Mucosa of rectum (tissue), 2 donors: Measurements from ENCODE around the gene NLGN1.

Experiments used
- H3K27ac ChIP-seq, 2 donors: one replicate each; pipeline ENCODE4 v1.7.0; 2013; ENCODE audit warnings: inconsistent platforms in 2 of 2, low read depth in 2 of 2, low read length in 2 of 2
- H3K27me3 ChIP-seq, 2 donors: one replicate each; pipeline ENCODE4 v1.7.0; 2013; ENCODE audit warnings: low read length in 2 of 2; ENCODE audit not compliant: control insufficient read depth in 2 of 2, insufficient read depth in 2 of 2
- H3K36me3 ChIP-seq, 2 donors: one replicate each; pipeline ENCODE4 v1.7.0; 2013; ENCODE audit warnings: low read length in 2 of 2; ENCODE audit not compliant: control insufficient read depth in 2 of 2, insufficient read depth in 2 of 2
- H3K4me1 ChIP-seq, 2 donors: one replicate each; pipeline ENCODE4 v1.7.0; 2013; ENCODE audit warnings: low read length in 2 of 2, mild to moderate bottlenecking in 1 of 2; ENCODE audit not compliant: control insufficient read depth in 2 of 2, insufficient read depth in 2 of 2
- H3K4me3 ChIP-seq, 2 donors: one replicate each; pipeline ENCODE4 v1.7.0; 2013; ENCODE audit warnings: low read length in 2 of 2
- H3K9ac ChIP-seq, 2 donors: one replicate each; pipeline ENCODE4 v1.7.0; 2013; ENCODE audit warnings: low read length in 2 of 2, low read depth in 1 of 2, mild to moderate bottlenecking in 1 of 2
- H3K9me3 ChIP-seq, 2 donors: one replicate each; pipeline ENCODE4 v1.7.0; 2013; ENCODE audit warnings: low read length in 2 of 2; ENCODE audit not compliant: control insufficient read depth in 2 of 2
- donor health status: healthy.
- donor health status: Normal muscosa, but diverticular disease.

Gene NLGN1

DNA sequence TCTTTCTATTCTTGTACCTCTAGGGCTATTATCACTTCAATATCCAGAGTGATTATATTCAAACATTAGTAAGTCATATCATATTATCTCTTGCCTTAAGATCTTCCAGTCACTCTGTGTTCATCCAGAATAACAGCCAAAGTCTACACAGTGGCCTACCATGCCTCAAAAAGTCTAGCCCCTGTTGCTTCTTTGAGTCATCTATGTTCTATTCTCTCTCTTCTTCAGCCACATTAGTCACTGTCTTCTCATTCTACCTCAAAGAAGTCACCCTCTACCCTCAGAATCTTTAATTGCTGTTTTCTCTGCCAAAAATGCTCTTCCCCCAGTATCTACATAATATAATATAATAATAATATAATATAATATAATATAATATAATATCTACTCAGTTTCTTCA lies 356.0 kb downstream of the NLGN1 start:
- H3K4me3 ChIP-seq: no peak overlapping the region
- H3K27ac ChIP-seq: no peak overlapping the region
- H3K36me3 ChIP-seq: no peaks in the 10 kb centered on the region
- no peak overlapping the region for H3K9ac ChIP-seq
- H3K27me3 ChIP-seq: no peaks in the 10 kb centered on the region
- H3K9me3 ChIP-seq: no peaks in the 10 kb centered on the region
- no peaks in the 10 kb centered on the region for H3K4me1 ChIP-seq

DNA sequence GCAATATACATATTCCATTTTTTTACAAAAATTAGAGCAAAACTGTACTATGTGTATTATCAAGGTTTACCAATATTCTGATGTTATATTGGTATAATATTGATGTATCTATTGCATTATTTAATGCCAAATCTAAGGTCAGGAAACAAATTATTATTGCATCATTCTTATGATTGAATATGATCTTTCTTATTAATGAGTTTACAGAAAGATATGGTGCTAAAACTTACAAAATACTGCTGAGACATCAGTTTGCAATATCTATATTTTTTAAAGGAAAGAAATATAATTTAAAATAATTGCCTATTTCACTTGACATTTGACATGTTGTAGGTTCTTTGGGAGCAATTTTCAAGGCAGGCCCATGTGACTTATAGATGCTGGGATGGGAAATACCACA lies 357.6 kb downstream of the NLGN1 start:
- Histone ChIP-seq H3K9me3 (no peaks in the 10 kb centered on the region), H3K4me1 (no peaks in the 10 kb centered on the region), H3K4me3 (no peak overlapping the region), H3K36me3 (no peaks in the 10 kb centered on the region), H3K27me3 (no peaks in the 10 kb centered on the region), H3K9ac (no peak overlapping the region), H3K27ac (no peak overlapping the region)

DNA sequence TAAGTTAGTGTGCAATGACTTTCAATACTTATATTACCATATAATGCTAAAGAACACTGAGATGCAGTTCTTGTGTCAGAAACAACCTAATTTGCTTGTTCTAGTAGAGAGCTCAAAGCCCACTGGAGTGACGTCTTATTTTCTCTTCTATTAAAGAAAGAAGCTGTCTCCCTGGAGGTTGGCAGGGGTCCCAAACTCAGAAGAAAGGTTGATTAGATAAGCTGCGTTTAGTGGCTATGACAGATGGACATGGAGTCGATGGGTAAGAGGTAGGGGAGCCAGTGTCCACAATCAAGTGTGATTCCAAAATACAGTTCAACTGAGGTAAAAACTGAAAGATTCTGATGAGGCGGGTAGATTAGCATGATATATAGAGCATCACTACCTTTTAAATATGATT lies 363.6 kb downstream of the NLGN1 start:
- H3K4me1 ChIP-seq: no peaks in the 10 kb centered on the region
- H3K9ac ChIP-seq: no peak overlapping the region
- H3K9me3 ChIP-seq: no peaks in the 10 kb centered on the region
- no peaks in the 10 kb centered on the region for H3K27me3 ChIP-seq
- H3K4me3 ChIP-seq: no peak overlapping the region
- no peak overlapping the region for H3K27ac ChIP-seq
- no peaks in the 10 kb centered on the region for H3K36me3 ChIP-seq

DNA sequence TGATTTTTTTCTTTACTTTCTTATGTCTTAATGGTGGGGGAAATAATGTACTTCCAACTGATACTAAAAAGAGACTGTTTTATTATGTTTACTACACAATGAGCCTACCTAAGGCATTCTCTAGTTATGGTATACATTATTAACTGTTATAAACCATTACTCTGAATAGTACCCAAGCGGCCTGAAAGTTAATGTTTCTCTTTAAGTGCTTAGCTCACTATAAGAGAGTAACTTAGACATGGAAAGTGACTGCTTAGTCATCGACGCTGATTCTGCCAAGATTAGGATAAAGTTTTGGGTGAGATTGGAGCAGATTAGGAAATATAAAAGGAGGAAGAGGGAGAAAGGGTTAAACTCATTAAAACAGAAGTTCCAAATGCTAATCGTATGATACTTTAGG lies 365.0 kb downstream of the NLGN1 start:
- Histone ChIP-seq H3K4me1 (no peaks in the 10 kb centered on the region), H3K27me3 (no peaks in the 10 kb centered on the region)

DNA sequence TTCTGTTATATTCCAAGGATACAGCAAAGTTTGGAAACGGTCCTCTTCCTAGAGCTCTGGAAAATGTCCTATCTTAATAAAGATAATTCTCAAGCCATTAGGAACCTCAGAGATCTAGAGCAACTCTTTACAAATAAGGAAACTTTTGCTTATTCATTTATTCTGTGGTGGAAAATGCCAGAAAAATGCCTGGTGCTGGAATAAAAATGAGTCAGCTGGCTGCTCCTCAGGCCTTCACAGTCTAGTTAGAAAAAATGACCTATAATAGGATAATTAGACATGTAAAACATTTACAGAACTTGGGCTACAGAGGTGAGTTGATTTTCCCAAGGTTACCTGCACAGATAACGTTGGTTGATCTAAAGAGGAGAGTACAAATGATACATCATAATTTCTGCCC lies 372.5 kb downstream of the NLGN1 start:
- H3K36me3 ChIP-seq: no peaks in the 10 kb centered on the region
- H3K9me3 ChIP-seq: no peaks in the 10 kb centered on the region
- no peak overlapping the region for H3K4me3 ChIP-seq
- no peak overlapping the region for H3K27ac ChIP-seq
- H3K27me3 ChIP-seq: no peaks in the 10 kb centered on the region
- H3K9ac ChIP-seq: no peak overlapping the region
- H3K4me1 ChIP-seq: no peaks in the 10 kb centered on the region

More for the DNA sequence above, 365.0 kb downstream of the NLGN1 start:
- no peak overlapping the region for H3K4me3 ChIP-seq
- H3K9ac ChIP-seq: no peak overlapping the region
- H3K9me3 ChIP-seq: no peaks in the 10 kb centered on the region
- no peak overlapping the region for H3K27ac ChIP-seq
- no peaks in the 10 kb centered on the region for H3K36me3 ChIP-seq

DNA sequence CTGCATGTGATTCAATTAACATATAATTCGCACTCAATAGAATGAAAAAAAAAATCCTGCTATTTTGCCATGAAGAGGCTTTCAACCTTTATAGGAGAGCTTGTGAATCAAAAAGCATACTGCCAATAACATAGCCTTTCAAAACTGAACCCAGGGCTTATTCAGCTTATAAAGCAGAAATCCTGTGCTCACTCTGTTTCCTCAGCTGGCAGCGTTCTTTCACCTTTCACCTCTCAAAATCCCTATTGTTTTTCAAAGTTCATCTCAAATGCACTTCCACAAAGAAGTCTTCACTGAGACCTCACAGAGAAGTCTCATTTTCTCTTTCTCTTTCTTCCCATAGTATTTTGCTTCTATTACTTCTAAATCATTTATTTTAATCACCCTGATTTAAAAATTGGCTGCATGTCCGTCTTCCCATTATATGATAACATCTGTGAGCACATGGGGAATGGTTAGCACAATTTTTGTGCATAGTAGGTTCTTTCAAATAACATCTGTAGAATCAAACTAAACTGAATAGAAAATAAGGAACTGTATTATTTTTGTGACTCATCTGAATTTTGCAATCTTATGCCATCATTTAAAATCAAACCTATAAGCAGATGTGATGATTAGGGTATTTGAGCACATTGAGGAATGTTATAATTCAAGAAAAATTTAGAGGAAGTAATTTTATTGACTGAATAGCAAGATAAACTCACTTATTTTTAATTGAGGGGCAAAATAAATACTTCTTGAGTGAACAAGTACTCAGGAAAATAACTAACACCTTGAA lies 373.4 kb downstream of the NLGN1 start:
- H3K9me3 ChIP-seq: no peaks in the 10 kb centered on the region
- H3K4me1 ChIP-seq: no peaks in the 10 kb centered on the region
- no peaks in the 10 kb centered on the region for H3K27me3 ChIP-seq
- H3K4me3 ChIP-seq: no peak overlapping the region
- H3K9ac ChIP-seq: no peak overlapping the region
- no peaks in the 10 kb centered on the region for H3K36me3 ChIP-seq
- H3K27ac ChIP-seq: no peak overlapping the region

DNA sequence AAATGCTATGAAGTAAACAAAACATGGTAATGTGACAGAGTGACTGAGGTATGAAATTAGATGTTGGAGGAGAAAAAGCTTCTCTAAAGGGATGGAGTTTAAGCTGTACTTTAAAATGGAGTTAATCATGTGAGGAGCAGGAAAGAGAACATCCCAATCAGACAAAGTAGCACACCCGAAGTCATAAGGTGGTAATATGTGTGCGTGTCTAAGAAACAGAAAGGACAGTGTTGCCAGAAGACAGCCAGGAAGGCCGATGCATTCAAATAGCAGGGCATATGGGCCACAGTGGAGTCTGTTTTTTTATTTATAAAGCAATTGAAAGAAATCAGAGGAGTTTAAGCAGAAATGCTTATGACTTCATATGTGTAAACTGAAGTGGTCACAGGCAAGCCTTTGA lies 376.3 kb downstream of the NLGN1 start:
- Histone ChIP-seq H3K4me3 (no peak overlapping the region), H3K36me3 (no peaks in the 10 kb centered on the region), H3K27me3 (no peaks in the 10 kb centered on the region), H3K27ac (no peak overlapping the region), H3K9ac (no peak overlapping the region), H3K4me1 (no peaks in the 10 kb centered on the region), H3K9me3 (no peaks in the 10 kb centered on the region)

DNA sequence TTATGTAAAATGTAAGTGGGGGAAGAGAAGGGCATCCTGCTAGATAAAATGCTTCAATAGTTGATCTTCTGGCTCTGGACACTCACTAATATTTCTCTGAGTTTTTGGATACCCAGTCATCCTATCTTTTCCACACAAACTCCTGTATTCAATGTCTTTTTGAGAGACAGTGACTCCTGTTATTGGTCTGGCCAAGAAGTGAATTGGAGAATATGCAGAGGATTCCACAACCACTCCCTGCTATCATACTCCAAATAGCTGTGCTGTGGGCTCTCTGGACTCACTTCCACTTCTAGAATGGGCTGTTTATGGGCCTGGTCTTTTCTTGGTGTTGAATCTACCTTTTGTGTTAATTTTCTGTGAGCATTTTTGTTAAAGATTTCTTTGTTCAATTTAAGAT lies 376.8 kb downstream of the NLGN1 start:
- Histone ChIP-seq H3K4me1 (no peaks in the 10 kb centered on the region), H3K36me3 (no peaks in the 10 kb centered on the region), H3K27me3 (no peaks in the 10 kb centered on the region), H3K9me3 (no peaks in the 10 kb centered on the region), H3K9ac (no peak overlapping the region), H3K4me3 (no peak overlapping the region), H3K27ac (no peak overlapping the region)

DNA sequence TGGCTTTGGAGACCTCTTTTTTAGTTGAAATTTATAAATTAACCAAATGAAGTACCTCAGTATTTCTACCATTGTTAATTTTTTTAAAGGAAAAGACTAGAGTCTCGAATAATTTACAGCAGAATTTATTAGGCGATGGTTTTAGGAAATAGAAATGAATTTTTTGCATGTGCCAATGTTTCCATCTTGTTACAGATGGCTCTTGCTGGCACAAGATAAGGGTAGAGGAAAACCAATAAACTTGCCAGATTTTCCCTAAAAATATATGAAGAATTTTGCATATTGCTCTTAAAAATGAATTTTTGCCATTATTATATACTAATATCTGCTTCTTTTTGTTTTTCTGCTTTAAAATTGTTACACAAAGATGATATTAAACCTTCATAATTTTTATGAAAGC lies 380.7 kb downstream of the NLGN1 start:
- H3K36me3 ChIP-seq: no peaks in the 10 kb centered on the region
- no peak overlapping the region for H3K9ac ChIP-seq
- no peaks in the 10 kb centered on the region for H3K27me3 ChIP-seq
- H3K4me1 ChIP-seq: no peaks in the 10 kb centered on the region
- H3K27ac ChIP-seq: no peak overlapping the region
- H3K4me3 ChIP-seq: no peak overlapping the region
- H3K9me3 ChIP-seq: no peaks in the 10 kb centered on the region

DNA sequence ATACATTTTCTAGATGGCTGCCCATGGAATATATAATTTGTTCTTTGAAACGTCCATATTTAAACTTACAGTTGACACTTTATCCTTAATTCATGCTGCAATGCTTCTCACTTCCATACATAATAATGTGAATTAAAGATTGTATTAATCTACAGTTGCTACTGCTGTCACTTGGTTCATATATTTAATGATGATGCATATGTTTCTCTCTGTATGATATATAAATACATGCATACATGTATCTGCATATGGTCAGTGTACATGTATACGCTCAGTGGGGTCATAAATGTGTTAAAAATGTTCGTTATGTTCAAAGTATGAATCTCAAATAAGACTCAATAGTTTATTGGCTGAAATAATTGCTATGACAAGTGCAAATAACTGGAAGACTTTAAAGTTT lies 382.5 kb downstream of the NLGN1 start:
- Histone ChIP-seq H3K9me3 (no peaks in the 10 kb centered on the region), H3K36me3 (no peaks in the 10 kb centered on the region), H3K4me1 (no peaks in the 10 kb centered on the region), H3K27me3 (no peaks in the 10 kb centered on the region), H3K9ac (no peak overlapping the region), H3K4me3 (no peak overlapping the region), H3K27ac (no peak overlapping the region)

DNA sequence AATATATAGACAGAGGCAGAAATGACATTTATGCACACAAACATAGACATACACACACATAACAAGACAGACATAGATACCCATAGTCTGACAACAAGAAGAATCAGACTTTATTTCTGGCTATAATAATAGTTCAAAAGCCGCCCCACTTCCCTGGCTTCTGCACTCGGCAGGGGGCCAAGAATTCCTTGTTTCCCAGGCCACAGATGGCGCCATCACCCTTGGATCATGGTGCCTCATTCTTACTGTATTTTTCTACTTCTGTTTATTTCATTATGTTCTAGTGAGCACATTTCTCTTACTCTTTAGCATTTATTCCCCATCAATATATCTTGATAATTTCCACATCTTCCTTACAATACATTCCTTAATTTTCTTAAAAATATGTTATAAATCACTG lies 387.5 kb downstream of the NLGN1 start:
- H3K36me3 ChIP-seq: no peaks in the 10 kb centered on the region
- no peaks in the 10 kb centered on the region for H3K4me1 ChIP-seq

More for the DNA sequence above, 387.5 kb downstream of the NLGN1 start:
- H3K9me3 ChIP-seq: no peaks in the 10 kb centered on the region
- no peaks in the 10 kb centered on the region for H3K27me3 ChIP-seq
- H3K9ac ChIP-seq: no peak overlapping the region
- H3K27ac ChIP-seq: no peak overlapping the region
- no peak overlapping the region for H3K4me3 ChIP-seq
